MM.1S (cell line): Measurements from ENCODE around the gene MGA.

Source experiments
- CTCF ChIP-seq: fragments of 300-600 bp; sonication (generic); IDR thresholded peaks from 2 replicates; pipeline ENCODE4 v1.5.1; 2016; ENCODE audit warnings: antibody characterized with exemption, low read length, mixed read lengths
- EZH2 ChIP-seq: fragments of 300-600 bp; sonication (generic); optimal IDR thresholded peaks from 2 replicates; pipeline ENCODE3; 2017; ENCODE audit warnings: low read depth, mild to moderate bottlenecking, antibody characterized with exemption, low read length, mixed read lengths
- EZH2phosphoT487 ChIP-seq: fragments of 300-600 bp; sonication (generic); IDR thresholded peaks from 2 replicates; pipeline ENCODE4 v1.6.1; 2018; ENCODE audit warnings: antibody characterized with exemption, low read length

GRCh38 chr15:41678742-41679141 is 18.5 kb downstream of the MGA start:
- no peak for TF ChIP-seq CTCF
- TF ChIP-seq EZH2: no peak
- TF ChIP-seq EZH2phosphoT487: no peak
